ENCODE measurements around the gene CNTNAP2.

Gene CNTNAP2

DNA sequence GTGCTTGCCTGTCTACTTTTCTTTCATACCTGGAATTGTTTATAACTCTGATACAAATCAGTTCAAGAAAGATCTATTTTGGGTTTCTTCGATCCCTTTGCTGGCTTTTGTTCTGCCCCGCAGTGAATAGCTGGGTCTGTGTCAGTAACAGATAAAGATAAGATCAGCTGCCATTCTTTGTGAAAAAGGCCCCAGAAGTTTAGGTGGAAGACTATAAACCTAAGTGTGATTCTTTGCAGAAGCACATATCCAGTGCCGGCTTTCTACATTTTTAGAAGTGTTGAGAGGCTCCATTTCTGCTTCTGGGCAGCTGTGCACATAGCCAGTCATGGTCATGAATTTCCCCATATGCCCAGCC is 1787.6 kb downstream of the CNTNAP2 start:
- DNase-seq: no peak

DNA sequence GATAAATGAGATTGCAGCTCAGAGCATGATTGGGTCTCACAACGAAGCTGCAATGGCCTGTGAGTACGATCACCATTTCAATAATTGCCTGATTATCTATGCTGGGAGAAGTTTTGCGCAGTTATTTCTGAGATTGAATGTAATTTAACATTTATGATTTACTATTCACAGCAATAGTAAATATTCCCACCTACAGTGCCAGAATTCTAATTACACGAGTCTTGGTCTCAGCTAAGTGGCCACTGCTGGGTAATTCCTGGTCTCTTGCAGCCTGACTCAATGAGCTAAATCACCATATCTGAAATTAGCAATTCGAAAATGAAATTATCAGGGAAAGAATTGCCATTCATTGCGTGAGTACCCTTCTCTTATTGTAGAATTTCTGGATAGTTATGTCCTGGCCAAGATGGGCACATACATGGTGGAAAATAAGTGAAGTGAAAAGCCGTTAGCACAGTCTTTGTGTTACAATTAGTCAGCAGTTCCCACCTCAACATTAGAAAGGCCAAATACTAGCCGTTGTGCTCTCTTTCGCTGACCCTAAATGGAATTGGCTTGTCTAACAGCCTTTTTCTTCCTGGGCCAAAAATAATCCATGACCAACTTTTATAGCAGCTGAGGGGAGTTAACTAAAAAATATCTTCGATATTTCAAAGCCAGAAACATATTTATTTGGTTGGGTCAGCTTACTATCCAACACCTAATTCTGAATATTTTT is 1793.0 kb downstream of the CNTNAP2 start:
- no peak for DNase-seq

DNA sequence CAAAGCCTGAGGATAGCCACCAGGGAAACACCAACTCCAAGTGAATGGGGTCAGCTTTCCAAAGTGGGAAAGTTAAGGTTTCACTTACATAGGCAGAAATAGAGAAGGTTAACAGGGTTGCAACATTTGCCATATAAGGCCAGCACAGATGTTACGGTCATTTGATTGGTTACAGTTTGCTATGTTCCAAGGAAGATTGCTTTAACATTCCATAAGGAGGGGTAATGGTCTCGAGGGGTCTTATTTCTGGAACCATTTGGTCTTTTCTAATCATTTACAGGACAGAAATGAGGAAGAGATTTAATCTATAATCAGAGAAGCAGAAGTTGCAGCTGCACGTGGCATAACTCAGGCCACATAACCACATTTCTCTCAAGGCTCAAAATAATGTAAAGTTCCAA is 1794.6 kb downstream of the CNTNAP2 start:
- DNase-seq: no peak

DNA sequence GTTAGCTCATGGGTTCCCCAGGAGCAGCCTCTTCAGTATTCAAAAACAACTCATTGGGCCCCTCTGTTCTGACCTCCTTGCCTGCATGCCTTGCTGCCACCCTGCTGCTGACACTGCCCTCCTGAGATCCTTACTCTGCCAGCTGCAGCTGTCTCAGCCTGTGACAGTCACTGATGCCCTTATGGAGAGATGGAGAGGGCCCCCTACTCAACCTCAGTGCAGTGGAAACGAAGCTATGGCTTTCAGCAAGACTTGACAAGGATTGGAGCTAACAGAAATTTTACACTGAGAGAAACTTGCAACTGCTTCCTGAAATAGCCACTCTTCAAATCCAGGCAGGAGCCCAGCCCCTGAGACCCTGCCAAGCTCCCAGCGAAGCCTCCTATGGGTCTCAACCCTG is 1795.7 kb downstream of the CNTNAP2 start:
- no peak for DNase-seq

DNA sequence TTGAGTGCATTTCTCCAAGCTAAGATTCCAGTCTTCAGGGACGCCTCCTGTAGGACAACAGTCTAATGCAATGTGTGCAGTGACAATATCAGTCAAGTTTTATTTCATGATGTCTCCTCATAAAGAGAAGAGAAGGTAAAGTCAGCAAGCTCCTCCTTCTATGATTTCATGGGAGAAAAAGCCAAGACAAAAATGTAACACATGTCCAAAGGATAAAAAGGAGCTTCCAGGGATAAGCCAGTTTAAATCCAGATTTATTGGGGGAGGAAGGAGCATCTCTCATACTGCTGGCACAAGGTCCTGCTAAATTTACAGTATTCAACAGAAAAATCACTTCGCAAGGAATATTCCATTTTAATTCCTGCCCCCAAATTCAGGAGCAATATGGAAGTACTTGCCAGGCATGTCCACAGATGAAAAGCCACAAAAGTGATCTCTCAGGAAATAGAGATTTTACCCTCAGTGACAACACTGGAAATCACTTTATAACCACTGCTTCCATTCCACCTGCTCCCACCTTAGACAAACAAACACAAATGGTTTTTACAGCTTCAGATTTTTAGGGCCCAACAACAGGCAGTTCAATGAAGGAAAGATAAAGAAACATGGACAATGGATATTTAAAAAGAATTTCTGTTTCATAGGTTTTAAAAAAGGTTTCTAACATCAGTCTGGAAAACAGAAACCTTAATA is 1796.5 kb downstream of the CNTNAP2 start:
- no peak for DNase-seq

DNA sequence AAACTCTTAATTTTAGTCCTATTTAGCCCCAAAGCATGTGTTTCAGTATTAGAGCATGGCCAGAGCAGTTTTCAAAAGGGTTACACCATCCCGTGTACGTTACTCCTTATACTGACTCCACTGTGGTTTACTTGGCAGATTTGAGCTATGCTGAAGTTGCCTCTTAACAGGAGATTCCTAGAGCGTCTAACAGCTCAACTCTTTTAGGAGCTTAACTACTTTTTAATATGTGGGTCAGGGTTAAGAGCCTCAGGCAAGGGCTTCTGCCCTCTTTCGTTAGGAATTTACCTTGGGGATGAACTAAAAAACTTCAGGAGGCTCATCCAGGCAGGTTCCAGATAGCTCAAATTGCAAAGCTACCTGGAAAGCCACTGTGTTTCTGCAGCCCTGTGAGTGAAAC is 1799.2 kb downstream of the CNTNAP2 start:
- DNase-seq: no peak

DNA sequence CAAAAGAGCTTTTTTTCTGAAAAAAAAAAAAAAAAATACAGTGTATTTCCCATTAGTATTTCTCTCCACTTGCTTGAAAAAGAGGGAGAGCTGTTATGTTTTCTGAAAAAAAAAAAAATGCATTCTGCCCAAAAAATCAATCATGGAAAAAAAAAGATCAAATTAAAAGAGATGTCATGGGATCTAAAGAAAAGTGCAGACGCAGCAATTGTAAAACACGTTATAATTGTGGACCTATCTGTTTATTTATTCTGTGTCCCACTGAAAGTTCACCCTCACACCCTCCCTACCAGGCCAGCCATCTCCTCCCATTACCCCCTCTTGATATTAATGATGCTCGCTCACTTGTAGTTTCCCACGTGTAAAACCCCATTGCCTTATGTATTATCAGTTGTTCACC is 1800.0 kb downstream of the CNTNAP2 start:
- no peak for DNase-seq

DNA sequence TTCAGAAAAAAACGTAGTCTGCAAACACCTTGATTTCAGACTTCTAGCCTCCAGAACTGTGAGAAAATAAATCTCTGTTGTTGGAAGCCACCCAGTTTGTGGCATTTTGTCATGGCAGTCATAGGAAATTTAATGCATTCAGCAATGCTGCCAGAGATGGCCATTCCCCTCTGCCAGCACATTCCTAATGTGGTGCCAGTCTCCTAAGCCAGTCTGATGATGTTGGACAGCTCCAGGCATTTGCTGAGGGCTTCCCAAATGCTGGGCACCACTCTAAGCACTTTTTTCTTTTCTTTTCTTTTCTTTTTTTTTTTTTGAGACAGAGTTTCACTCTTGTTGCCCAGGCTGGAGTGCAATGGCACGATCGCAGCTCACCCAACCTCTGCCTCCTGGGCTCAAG is 1807.2 kb downstream of the CNTNAP2 start:
- no peak for DNase-seq

DNA sequence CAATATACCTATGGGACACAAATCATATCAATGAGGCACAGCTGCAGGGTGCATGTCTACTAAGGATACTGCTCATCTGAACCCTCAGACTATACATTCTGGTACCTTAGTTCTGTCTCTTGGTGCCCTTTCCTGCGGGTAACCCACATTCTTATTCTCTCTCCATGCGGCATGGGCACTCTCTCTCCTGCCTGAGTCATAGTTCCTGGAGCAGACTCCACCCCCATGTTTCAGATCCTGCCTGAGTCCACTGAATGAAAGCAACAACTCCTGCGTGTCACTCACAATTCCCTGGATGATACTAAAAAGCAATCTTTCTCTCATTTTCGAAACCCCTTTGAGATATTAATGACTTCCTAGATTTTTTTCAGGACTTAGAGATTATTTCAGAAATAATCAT is 1820.8 kb downstream of the CNTNAP2 start:
- no peak for DNase-seq

DNA sequence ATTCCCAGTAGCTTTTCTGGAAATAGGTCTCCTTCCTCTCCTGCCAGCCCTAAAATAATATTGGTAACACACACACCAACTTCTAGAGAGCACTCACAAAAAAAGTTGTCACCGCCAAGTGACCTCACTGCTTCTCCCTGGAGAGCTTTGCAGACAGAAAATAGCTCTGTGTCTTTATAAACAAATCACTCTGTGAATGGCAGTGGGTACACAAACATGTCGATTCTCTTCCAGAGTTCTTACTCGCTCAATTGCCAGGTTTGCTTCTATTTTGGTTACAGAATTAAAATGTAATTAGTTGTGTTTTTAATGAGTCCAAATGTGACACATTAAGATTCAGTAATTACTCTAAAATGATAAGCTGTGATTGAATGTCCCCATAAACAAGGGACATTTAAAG is 1824.8 kb downstream of the CNTNAP2 start:
- DNase-seq: no peak

DNA sequence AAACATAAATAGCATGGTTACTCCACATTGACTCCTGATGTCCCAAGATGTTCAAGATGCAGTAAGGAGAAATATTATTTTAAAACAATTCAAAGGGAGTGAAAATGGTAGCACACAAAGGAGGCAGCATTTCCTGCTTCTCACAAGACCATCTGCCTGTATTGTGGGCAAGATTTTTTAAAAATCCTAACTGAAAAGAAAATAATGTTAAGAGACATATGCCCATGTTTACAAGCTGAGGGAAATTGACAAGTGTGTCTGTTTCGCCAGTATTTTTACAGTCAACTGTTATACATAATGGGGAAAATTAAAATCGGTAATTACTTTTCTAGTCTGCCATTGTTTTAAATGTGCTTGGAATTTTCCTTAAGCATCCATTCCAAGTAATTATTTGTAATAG is 1827.7 kb downstream of the CNTNAP2 start:
- DNase-seq: no peak

DNA sequence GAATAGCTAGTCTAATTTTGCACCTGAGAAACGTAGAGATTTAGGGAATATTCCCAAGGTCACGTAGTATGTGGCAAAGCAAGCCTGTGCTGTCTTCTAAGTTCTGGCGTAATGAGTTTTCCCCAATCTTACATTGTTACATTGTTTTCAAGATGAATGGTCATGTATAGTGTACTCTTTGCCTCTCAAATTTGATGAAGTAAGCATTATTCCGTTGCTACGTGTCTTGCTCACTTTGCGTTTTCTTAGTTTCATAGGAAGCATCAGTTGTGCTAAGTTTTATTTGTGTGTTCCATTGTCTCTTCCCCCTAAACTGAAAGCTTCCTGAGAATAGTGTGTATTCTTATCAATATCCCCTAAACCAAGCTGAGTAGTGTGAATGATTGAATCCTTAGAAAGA is 1836.3 kb downstream of the CNTNAP2 start:
- no peak for DNase-seq

DNA sequence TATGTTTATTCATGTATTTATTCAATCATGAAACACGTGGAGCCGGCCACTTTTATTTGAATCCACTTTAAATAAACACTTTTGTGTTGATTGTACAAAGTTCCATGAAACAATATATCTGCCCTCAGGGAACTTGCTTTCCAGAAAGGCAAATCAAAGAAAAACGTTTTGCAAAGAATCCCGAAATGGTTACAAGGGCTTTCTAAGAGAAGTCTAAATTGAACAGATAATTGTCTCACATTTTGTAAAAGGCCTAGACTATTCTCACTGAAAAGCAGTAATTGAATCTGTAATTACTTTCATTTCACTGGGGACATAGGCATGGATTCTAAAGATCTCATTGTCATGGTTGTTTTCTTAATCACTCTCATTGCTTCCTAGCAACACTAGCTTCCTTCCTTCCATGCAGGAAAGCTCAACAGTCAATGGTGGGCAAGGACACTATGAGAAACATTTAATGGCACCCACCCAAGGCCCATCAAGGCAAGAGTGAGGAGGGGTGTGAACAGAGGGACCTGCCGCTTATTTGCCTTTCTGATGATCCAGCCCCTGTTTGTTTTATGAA is 1851.5 kb downstream of the CNTNAP2 start:
- DNase-seq: no peak

DNA sequence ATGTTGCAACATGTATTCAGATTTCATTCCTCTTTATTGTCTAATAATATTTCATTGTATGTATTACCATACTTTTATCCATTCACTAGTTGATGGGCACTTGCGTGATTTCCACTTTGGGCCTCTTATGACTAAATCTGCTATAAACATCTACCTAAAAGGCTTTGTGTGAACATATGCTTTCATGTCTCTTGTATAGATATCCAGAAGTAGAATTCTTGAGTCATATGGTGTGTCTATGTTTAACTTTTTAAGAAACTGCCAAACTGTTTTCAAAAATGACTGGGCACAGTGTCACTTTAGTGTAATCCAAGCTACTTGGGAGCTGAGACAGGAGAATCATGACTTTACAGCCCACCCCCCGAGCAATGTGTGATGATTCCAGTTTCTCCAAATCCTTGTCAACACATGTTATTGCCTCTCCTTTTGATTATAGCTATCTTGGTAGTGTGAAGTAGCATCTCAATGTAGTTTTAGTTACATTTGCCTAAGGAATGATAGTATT is 1855.1 kb downstream of the CNTNAP2 start:
- no peak for DNase-seq

DNA sequence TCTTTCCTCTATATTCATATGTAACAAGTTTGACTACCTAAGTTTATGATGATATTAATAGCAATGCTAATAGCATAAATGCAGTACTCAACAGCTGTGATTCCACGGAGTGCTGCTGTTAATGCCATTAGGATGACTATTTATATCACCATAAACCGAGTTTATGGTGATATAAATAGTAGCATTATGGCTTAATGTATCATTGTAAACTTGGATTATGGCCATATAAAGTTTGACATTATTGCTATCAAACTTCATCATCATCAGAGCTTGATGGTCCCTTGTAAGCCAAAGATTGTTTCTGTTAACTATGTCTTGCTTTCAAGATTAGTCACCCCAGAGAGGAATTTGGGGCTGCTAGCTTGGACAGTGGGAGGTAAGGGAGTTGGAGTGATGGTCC is 1861.6 kb downstream of the CNTNAP2 start:
- no peak for DNase-seq

DNA sequence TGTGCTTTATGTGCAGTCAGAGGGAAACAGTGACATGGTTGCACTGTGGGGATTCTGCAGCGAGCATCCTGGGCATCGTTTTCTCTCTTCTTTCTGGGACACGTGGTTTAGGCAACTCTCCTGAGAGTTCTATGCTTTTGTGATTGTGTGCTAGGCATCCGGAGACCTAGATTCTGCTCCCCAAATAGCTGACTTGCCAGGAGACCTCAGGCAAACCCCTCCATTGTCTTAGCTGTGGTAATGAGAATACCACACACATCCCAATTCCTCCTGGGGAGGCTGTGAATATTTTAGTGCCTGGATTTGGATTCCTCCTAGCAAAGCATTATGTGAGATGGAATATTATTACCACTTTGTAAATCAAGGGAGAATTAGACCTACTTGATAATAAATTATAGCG is 1862.0 kb downstream of the CNTNAP2 start:
- no peak for DNase-seq

DNA sequence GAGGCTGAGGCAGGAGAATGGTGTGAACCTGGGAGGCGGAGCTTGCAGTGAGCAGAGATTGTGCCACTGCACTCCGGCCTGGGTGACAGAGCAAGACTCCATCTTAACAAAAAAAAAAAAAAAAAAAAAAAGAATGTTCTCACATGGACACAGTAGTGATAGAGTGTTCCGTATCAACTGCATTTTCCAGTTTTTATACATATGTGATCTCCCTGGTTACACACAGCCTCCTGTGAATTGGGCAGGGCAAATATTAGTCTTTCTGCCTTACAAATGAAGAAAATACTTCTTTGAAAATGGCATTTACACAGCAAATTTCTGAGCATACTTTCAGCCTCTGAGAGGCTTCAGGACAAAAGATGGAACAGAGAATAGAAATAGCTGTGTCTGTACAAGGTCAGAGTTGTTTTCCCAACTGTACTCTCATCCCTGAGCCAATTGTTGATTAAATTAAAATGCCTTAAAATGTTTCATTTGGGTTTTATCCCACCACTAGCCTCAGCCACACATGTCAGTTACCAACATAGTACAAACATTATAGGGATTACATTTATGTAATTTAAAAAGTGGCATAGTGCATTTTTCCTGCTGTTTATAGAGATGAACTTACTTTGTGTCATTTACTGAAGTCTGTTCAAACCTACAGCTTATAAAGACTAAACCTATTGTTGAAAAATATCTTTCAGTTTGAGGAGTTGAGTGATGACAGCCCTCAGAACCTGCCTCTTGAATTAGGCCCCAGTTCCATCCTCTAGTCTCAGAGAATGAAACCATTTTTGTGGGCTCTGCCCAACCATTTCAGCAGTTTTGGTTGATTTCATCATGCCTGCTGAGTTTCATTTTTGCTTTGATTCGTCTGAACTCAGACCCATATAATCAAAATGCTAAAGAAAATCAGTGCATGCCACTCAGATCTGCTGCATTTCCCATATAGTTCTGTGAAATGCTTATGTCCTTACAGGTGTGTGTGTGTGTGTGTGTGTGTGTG is 1864.5 kb downstream of the CNTNAP2 start:
- DNase-seq: no peak

DNA sequence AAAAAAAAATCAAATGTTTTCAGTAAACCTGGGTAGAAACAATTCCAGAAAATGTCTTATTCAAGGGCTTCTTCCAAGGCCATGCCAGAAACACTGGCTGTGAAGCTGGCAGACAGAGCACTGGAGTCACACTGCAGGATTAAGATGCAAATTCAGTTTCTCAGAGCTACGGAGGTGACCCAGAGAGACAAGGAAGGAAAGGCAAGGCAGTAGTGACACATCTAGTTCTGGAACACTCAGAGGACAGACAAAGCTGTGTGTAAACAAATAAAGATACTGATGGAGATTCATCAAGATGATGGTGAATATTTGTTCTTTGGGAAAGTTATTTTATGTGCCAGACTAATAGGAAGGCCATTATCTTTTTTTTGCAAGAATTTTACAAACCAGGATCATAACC is 1865.7 kb downstream of the CNTNAP2 start:
- no peak for DNase-seq

DNA sequence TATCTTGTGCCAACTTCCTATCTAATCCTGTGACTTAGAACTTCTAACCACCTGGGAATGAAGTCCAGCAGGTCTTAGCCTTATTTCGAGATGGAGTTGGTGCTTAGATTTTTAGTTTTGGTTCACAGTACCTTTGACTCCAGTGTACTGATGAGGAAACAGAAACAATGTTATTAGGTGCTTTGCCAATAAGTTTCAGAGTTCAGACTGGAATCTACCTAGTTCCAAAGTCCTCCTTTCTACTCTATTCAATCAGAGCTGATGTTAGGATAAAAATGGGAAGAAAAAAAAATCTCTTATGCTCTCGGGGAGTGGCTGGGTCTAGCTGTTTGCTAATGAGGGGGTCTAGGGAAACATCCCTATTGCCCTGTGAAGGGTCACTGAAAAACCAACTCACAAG is 1867.7 kb downstream of the CNTNAP2 start:
- DNase-seq: no peak

DNA sequence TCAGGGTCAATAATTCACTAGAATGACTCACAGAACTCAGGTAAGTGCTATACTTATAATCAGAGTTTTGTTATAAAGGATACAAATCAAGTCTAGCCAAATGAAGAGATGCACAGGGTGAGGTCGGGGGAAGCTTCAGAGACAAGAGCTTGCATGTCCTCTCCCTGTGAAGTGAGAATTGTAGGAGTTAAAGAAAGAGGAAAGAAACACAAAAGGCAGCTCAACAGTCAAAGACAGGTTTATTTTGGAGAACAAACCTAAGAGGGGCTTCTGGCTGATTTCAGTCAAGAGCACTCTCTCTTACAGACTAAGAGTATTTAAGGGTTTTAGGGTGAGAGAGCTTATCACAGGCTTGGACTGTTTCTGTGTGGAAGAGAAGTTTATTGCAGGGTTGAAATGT is 1873.5 kb downstream of the CNTNAP2 start:
- DNase-seq: no peak

DNA sequence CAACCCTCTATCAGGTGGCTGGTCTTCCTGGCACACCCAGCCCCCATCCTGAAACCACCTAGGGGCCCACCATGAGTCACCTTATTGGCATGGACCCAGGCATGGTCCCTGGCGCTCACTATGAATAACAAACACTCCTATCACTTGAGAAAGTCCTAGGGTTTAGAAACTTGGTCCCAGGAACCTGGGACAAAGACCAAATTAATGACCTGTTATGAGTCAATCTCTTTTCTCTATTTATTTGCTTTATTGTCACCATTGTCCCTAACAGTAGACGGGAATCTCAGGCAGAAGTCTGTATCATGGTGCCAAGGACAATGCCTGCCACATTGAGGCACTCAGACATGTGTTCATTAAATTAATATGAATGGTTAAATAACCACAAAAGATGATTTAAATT is 1874.3 kb downstream of the CNTNAP2 start:
- no peak for DNase-seq

DNA sequence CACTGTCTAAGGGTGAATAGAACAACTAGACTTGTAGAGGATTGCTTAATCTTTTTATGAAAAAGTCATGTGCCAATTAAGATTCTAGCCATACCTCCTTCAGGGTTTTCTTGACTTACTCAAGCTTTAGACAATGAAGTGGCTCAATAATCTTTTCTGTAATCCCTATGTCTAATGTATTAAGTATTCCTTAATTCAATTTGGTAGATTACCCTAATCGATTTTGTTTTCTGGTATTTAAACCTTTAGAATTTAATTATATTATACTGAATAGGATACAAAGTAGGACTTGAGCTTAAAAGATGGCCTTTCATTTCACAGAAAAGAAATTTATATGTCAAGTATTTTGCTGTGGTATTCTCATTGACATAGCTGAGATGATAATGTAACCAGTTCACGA is 1876.1 kb downstream of the CNTNAP2 start:
- no peak for DNase-seq

DNA sequence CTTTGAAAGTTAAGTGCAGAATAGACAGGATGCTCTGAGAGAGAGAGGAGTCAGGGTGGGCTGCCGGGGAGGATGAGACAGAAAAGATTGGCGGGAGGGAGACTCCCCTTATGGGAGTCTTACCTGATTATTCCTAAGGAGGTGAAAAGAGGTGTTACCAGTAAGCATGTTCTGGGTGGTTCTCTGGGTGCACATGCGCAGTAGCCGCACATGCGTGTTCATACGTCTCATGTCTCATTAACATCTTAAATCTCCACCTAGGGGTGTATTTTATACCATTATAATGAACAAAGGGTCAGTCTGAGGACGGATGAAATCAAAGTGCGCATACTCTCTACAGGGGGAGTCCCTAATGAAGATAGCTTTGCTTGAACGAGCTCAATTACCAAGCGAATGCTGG is 1881.0 kb downstream of the CNTNAP2 start:
- DNase-seq: no peak

Data from activated T-cell treated with anti-CD3 and anti-CD28 coated beads, Interleukin-2, amount 50 U/mL, for 1 hour (primary cell).